GM12873 (cell line): ENCODE measurements around the gene PTTG1IP.

Experiments used
- TF ChIP-seq, protein P1 (sequence below): IDR thresholded peaks from 2 replicates; pipeline ENCODE4 v1.5.1; 2012; ENCODE audit warnings: low read depth, mild to moderate bottlenecking, moderate library complexity, low read length, control low read depth; ENCODE audit not compliant: insufficient read depth; ENCODE audit errors: missing control alignments

PTTG1IP gene, protein sequence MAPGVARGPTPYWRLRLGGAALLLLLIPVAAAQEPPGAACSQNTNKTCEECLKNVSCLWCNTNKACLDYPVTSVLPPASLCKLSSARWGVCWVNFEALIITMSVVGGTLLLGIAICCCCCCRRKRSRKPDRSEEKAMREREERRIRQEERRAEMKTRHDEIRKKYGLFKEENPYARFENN

DNA sequence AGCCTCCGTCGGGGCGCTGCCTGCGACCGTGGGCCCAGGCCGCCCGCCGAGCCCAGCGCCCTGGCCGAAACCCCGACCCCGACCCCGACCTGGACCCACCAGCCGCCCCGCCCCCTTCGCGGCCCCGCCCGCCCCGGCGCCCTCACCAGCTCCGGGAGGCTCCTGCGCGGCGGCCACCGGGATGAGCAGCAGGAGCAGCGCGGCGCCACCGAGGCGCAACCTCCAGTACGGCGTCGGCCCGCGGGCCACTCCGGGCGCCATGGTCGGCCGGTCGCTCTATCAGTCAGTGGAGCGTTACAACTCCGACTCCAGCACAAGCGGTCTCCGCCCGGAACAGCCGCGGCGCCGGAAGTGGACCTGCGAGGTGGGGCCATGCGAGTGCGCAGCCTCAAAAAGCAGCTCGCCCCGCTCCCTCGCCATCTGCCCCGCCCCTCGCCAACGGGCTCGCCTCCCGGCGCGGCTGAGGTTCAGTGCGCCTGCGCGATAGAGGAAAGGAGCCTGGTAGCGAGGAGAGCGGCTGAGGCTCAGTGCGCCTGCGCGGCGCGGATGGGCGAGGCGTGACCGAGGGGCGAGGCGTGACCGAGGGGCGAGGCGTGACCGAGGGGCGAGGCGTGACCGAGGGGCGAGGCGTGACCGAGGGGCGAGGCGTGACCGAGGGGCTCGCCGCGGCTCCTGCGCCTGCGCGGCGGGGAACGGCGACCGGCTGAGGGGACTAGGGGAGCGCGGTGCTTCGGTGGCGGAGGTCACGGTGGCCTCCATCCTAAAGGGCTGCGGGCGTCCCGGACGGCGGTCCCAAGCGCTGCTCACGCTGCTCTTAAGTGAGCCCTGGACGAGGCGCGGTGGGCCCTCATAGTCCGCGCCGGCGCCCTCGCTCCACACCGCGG is at the start of gene PTTG1IP:
PTTG1IP (minus strand) TSS at position 335 of the 884 bp plus-strand sequence; CDS start at position 261, 74 bp downstream.
- TF ChIP-seq, protein P1, sequence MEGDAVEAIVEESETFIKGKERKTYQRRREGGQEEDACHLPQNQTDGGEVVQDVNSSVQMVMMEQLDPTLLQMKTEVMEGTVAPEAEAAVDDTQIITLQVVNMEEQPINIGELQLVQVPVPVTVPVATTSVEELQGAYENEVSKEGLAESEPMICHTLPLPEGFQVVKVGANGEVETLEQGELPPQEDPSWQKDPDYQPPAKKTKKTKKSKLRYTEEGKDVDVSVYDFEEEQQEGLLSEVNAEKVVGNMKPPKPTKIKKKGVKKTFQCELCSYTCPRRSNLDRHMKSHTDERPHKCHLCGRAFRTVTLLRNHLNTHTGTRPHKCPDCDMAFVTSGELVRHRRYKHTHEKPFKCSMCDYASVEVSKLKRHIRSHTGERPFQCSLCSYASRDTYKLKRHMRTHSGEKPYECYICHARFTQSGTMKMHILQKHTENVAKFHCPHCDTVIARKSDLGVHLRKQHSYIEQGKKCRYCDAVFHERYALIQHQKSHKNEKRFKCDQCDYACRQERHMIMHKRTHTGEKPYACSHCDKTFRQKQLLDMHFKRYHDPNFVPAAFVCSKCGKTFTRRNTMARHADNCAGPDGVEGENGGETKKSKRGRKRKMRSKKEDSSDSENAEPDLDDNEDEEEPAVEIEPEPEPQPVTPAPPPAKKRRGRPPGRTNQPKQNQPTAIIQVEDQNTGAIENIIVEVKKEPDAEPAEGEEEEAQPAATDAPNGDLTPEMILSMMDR: no peak

DNA sequence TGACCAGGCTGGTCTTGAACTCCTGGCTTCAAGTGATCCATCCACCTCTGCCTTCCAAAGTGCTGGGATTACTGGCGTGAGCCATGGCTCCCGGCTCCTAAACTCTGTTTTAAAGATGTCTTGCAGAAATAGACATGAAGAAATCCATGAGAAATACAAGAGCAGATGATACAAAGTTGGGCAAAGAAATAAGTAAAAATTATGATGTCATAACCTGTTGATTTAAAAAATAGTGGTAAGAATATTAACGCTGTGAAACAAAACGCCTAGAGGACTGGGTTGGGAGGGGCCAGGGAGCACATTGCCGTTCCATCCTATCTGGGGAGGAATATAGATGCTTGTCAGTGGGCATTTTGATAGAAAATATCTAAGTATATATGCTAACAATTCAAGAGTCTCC is 48.4 kb upstream of the PTTG1IP start:
- TF ChIP-seq, protein P1: no peak

DNA sequence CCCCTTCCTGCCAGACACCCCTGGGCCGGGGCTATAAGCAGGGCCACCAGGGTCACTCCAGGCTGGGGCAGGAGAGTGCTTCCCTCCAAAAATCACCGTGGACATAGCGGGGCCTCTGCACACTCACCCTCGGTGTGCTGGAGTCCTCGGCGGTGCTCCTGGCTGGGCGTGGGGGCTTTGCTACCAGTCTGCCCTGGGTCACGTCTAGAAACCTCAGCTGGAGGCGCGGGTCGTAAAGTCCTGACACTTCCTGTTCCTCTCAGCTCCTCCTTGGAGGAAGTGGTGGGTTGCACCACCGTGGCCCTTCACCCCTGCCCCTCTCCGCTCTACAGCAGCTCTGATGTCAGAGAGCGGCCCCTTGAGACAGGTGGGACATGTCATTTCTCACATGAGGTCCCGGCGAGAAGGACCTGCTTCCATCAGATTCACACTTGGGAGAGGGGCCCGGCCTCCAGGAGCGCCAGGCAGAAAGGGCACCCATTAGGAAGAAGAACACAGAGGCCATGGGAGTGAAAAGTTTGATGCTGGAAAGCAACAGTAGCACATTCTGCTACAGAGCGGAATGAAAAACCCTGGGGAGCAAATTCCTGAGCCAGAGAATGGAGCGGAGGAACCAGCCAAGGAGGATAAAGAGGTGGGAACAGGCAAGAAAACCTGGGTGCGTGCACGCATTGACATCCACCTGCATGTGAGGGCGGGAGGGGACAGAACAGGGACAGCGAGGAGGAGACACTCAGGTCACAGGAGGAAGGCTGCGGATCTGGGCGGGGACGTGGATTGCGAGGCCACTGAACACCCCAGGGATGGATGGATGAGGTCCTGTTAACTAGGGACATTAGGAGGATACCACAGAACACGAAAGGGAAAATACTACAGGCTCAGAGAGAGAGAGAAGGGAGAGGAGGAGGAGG is 47.5 kb upstream of the PTTG1IP start, which contains the start of gene ITGB2:
ITGB2 (minus strand) TSS at position 206 of the 911 bp plus-strand sequence. CDS start 10,117 bp downstream, outside the sequence.
- TF ChIP-seq, protein P1: no peak

DNA sequence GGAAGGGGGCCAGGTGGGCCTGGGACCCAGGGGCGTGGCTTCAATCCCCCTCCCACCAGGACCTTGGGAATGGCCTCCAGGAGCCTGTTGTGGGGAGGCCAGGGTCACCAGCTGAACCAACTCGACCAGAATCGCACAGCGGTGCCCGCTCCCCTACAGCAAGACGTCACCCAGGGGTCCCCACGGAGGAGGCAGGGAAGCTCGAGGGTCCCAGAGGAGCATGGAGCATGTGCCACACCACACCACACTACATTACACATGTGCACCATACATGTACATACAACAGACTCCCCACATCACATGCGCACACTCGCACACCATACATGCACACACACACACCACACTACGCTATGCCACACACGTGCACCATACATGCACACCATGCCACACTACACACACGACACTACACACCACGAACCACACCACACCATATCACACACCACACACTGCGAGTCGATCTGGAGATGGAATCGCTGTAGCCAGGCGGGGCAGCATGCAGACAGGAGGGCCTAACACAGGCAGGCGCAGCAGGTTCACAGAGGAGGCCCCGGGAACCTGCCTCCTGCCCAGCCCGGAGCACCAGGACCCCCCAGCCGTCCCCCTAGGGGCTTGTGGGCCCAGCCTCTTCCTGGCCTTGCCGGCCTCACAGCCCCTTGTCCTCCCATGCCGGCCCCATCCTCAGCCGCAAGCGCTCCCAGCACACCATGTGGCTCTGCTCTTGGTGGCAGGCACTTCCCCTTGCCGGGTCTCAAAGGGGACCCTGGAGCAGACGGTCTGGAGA is 46.6 kb upstream of the PTTG1IP start:
- TF ChIP-seq, protein P1: no peak

DNA sequence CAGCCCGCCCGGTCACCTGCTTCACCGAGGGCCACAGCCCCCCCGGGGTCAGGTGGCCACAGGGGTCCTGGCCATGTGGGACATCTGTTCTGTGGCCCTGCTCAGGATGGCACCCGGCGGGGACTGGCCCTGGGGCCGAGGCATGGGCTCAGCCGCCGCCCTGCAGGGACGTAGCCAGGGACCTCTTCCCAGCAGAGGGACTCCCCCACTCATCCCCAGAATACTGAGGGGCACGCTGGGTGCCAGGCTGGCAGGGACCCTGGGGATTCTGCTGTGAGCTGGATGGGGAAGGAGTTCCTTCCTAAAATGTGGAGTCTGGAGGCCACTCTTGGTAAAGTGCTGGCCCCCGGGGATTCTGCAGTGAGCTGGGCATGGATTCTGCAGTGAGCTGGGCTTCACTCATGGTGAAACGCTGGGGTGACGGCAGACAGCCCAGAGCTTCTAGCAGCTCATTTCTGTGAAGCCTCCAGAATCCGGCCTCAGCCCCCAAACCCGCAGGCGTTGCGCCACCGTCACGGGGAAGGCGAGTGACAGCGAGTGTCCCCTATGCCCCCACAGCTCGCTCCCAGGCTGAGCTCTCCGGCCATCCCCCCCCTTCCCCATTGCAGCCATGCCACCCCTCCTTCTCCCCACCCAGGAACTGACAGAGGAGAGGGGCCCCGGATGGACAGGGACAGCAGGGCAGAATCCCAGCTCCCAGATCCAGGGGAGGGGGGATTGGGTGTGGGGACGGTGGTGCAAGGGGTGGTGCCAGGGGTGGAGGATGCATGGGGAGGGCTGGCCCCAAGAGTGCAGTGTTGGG is 45.8 kb upstream of the PTTG1IP start:
- TF ChIP-seq, protein P1: no peak

DNA sequence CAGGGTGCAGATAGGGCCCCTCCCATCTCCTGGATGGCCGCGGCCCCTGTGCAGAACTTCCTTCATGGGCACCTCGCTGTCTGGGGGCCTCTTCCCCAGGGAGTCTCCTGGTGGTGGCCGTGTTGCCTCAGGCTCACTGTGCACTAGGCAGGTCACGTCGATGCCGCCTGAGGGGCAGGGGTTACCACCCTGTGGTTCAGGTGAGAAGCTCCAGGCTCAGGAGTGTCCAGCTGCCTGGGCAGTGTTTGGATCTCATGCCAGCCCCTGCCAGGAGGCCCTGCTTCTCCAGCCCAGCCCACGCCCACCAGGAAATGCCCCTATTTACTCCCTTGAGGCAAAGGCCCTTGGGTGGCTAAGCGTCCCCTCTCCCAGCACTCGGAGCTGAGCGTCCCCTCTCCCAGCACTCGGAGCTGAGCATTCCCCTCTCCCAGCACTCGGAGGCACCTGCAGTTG is 45.1 kb upstream of the PTTG1IP start:
- TF ChIP-seq, protein P1: no peak
